Endothelial cell of umbilical vein (primary cell): ENCODE measurements around the gene CEP83. TPM values are rescaled to one million over a fixed set of nuclear protein-coding genes. Genes with fewer than 3 reads are reported as not detected.

Source experiments
- BruUV-seq: library from RNA; stranded (reverse); fragments of 400-500 nt; replicated peaks from 2 replicates; lab custom pipeline; 2021; lab: Mats Ljungman, UMichigan
- CTCF ChIA-PET: fragments of 300-600, 350-600 bp; sonication (Branson Sonifier 250); formaldehyde crosslinking; loops from one replicate; lab custom pipeline; 2021; ENCODE audit warnings: antibody characterized with exemption, inconsistent platforms; lab: Charles Lee
- POLR2A ChIA-PET: fragments of 300-600, 350-600 bp; sonication (Branson Sonifier 250); formaldehyde crosslinking; loops from one replicate; lab custom pipeline; 2021; ENCODE audit warnings: antibody characterized with exemption, inconsistent platforms; lab: Charles Lee
- DNase-seq: peaks from one replicate; pipeline ENCODE4 v3.0.0-alpha.2; 2011; ENCODE audit warnings: low read depth, low spot score
- FAIRE-seq: peaks from 2 replicates; lab custom pipeline; 2011; peaks lifted over from hg19 to GRCh38; lab: Jason Lieb, UNC
- H2AFZ ChIP-seq: 2 replicates; pipeline ENCODE4 v1.6.0; 2012; ENCODE audit warnings: low read depth, low read length, control low read depth, inconsistent platforms
- H3K27ac ChIP-seq: 2 replicates; pipeline ENCODE4 v1.5.1; 2011; ENCODE audit warnings: low read depth, mild to moderate bottlenecking, control low read depth, low read length, moderate library complexity; ENCODE audit not compliant: insufficient read depth
- H3K27me3 ChIP-seq, 2 experiments: 2 replicates each; pipeline versions ENCODE4 v1.6.0 to v1.6.1; 2011; ENCODE audit warnings: low read length in 2 of 2, mixed read lengths in 1 of 2; ENCODE audit not compliant: control insufficient read depth in 2 of 2, insufficient read depth in 2 of 2
- H3K36me3 ChIP-seq, 2 experiments: 2 replicates in 1 of 2; 3 replicates in 1 of 2; pipeline ENCODE4 v1.5.1; 2011; ENCODE audit warnings: low read length in 2 of 2, mild to moderate bottlenecking in 1 of 2, moderate library complexity in 1 of 2; ENCODE audit not compliant: control insufficient read depth in 2 of 2, insufficient read depth in 2 of 2; ENCODE audit errors: extremely low read depth in 1 of 2
- H3K4me1 ChIP-seq: 3 replicates; pipeline ENCODE4 v1.5.1; 2011; ENCODE audit warnings: mild to moderate bottlenecking, low read length; ENCODE audit not compliant: control insufficient read depth, insufficient read depth; ENCODE audit errors: extremely low read depth
- H3K4me2 ChIP-seq: 2 replicates; pipeline ENCODE4 v1.6.1; 2011; ENCODE audit warnings: low read length, control low read depth, mixed read lengths; ENCODE audit not compliant: insufficient read depth
- H3K4me3 ChIP-seq, 3 experiments: fragments of 200-600 bp in 1 of 3; sonication (generic), shearing (Covaris generic) in 1 of 3; replicated peaks in 1 of 3; 2 replicates each; pipeline ENCODE4 v1.5.1; 2011 to 2016; ENCODE audit warnings: control low read depth in 3 of 3, low read length in 3 of 3, mild to moderate bottlenecking in 2 of 3, inconsistent platforms in 1 of 3, low read depth in 1 of 3, moderate library complexity in 1 of 3; ENCODE audit not compliant: insufficient read depth in 1 of 3
- H3K79me2 ChIP-seq: 2 replicates; pipeline ENCODE4 v1.6.0; 2012; ENCODE audit warnings: low read length, inconsistent platforms; ENCODE audit not compliant: control insufficient read depth, insufficient read depth
- H3K9ac ChIP-seq: replicated peaks from 2 replicates; pipeline ENCODE3; 2011; ENCODE audit warnings: low read length, control low read depth; ENCODE audit not compliant: insufficient read depth; ENCODE audit errors: extremely low read depth
- H3K9me1 ChIP-seq: replicated peaks from 3 replicates; pipeline ENCODE4 v1.6.0; 2011; ENCODE audit warnings: mild to moderate bottlenecking, low read length; ENCODE audit not compliant: control insufficient read depth, insufficient read depth; ENCODE audit errors: extremely low read depth
- H3K9me3 ChIP-seq: replicated peaks from 2 replicates; pipeline ENCODE4 v1.5.1; 2012; ENCODE audit warnings: low read length, inconsistent platforms; ENCODE audit not compliant: control insufficient read depth, insufficient read depth
- H4K20me1 ChIP-seq: replicated peaks from 2 replicates; pipeline ENCODE3; 2011; ENCODE audit warnings: mild to moderate bottlenecking, low read length; ENCODE audit not compliant: control insufficient read depth, insufficient read depth; ENCODE audit errors: extremely low read depth
- EZH2 ChIP-seq: IDR thresholded peaks from 2 replicates; pipeline ENCODE4 v1.6.1; 2012; ENCODE audit warnings: borderline replicate concordance, low read depth, mild to moderate bottlenecking, moderate library complexity, low read length, inconsistent platforms; ENCODE audit not compliant: severe bottlenecking
- FOS ChIP-seq: IDR thresholded peaks from 2 replicates; pipeline ENCODE4 v1.6.1; 2011; ENCODE audit warnings: mild to moderate bottlenecking, low read length, moderate library complexity, borderline replicate concordance; ENCODE audit not compliant: insufficient read depth
- GATA2 ChIP-seq: IDR thresholded peaks from 2 replicates; pipeline ENCODE4 v1.7.0; 2011; ENCODE audit warnings: low read depth, mild to moderate bottlenecking, moderate library complexity, mixed read lengths, low read length; ENCODE audit not compliant: insufficient read length, insufficient read depth
- JUN ChIP-seq: IDR thresholded peaks from 2 replicates; pipeline ENCODE4 v1.6.1; 2011; ENCODE audit warnings: borderline replicate concordance, low read depth; ENCODE audit not compliant: insufficient read length, insufficient read depth
- MYC ChIP-seq: IDR thresholded peaks from one replicate; pipeline ENCODE4 v1.6.1; 2011; ENCODE audit warnings: mild to moderate bottlenecking, low read depth, low read length
- POLR2A ChIP-seq: IDR thresholded peaks from 2 replicates; pipeline ENCODE4 v1.6.1; 2012; ENCODE audit warnings: low read depth, mild to moderate bottlenecking, control low read depth, low read length
- POLR2AphosphoS5 ChIP-seq: IDR thresholded peaks from 2 replicates; pipeline ENCODE4 v1.6.1; 2012; ENCODE audit warnings: low read depth, mild to moderate bottlenecking, control low read depth, low read length, moderate library complexity; ENCODE audit not compliant: insufficient read depth
- dilution Hi-C: fragments of 300-500 bp; cut with MboI; formaldehyde crosslinking; loops from one replicate; pipeline ENCODE4 v1.15.0; 2019; ENCODE audit warnings: low sequenced_read_pairs; ENCODE audit not compliant: extremely low pct_ligation_motif_present
- intact Hi-C: fragments of 100-400 bp; cut with micrococcal nuclease; formaldehyde crosslinking; loops from one replicate; pipeline ENCODE4 v1.10.0; 2022
- polyA plus RNA-seq, 4 experiments: library from polyadenylated mRNA; depleted of rRNA in 3 of 4; stranded (reverse) in 3 of 4; unstranded in 1 of 4; fragments of >200 nt; gene quantifications; 2 replicates each; pipeline versions ENCODE4 v1.2.1 to v1.2.3, GENCODE V29; 2011 to 2012; ENCODE audit warnings: missing spikeins in 1 of 4
- total RNA-seq: library from RNA; stranded (reverse); gene quantifications from 2 replicates; pipeline ENCODE4 v1.2.3, GENCODE V29; 2021
- TF ChIP-seq, protein P1 (sequence below), 2 donors: IDR thresholded peaks; 1 replicate in 1 of 2; 2 replicates in 1 of 2; pipeline ENCODE4 v1.5.1; 2011; ENCODE audit warnings: low read length in 2 of 2, mild to moderate bottlenecking in 2 of 2, moderate library complexity in 2 of 2, control low read depth in 1 of 2, inconsistent platforms in 1 of 2, low read depth in 1 of 2; ENCODE audit not compliant: insufficient read depth in 1 of 2; ENCODE audit errors: extremely low read depth in 1 of 2
- TF ChIP-seq, protein P2 (sequence below): IDR thresholded peaks from 2 replicates; pipeline ENCODE4 v1.6.1; 2011; ENCODE audit not compliant: insufficient read depth, insufficient read length

Gene CEP83
- total and polyA plus RNA-seq, 2 donors (not counting 3 experiments of a cell fraction or from before 2014, with no cell fraction given): 2.9 to 15.3 TPM

DNA sequence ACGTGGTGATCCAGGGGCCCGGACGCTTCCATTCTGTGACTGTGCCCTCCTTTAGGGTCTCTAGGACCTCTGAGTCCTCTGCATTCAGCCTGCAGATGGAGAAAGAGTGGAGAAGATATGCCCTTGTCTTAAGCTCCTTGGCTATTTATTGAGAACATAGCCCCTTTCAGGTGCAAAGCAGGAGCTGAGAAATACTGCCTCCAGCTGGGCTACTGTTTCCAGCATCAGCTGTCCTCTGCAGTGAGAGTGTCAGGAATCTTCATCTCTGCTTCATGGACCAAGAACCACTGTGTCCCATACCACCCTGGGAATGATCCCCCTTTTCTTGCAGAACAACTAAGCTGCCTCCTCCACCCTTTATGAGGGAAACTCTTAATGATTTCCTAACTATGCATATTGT lies 47.8 kb upstream of the CEP83 start:
- FAIRE-seq (no peak), DNase-seq (no peak)
- Histone ChIP-seq H3K9me3 (no peaks in the 10 kb centered on the region), H3K9ac (no peak overlapping the region), H4K20me1 (no peaks in the 10 kb centered on the region), H3K27ac (no peak overlapping the region), H3K9me1 (no peaks in the 10 kb centered on the region), H3K4me2 (no peak overlapping the region), H3K36me3 (no peaks in the 10 kb centered on the region), H3K27me3 (peaks cover 0 to 4% of the 10 kb centered on the region in 2 experiments), H3K4me1 (no peaks in the 10 kb centered on the region), H2AFZ (no peak overlapping the region), H3K79me2 (no peaks in the 10 kb centered on the region), H3K4me3 (no peak overlapping the region)
- intact Hi-C loops (no loop called here), dilution Hi-C loops (no loop called here)
- BruUV-seq: no TSS peak
- ChIA-PET CTCF (interaction anchor here (1.0 to 1.5 kb wide), 3 partner anchors 9 to 373 kb away, joined by 3 read pairs; no protein-coding TSS in a partner anchor), POLR2A (no interaction called here)
- TF ChIP-seq EZH2: no peak
- no peak for TF ChIP-seq JUN
- TF ChIP-seq GATA2: no peak
- TF ChIP-seq, protein P1, sequence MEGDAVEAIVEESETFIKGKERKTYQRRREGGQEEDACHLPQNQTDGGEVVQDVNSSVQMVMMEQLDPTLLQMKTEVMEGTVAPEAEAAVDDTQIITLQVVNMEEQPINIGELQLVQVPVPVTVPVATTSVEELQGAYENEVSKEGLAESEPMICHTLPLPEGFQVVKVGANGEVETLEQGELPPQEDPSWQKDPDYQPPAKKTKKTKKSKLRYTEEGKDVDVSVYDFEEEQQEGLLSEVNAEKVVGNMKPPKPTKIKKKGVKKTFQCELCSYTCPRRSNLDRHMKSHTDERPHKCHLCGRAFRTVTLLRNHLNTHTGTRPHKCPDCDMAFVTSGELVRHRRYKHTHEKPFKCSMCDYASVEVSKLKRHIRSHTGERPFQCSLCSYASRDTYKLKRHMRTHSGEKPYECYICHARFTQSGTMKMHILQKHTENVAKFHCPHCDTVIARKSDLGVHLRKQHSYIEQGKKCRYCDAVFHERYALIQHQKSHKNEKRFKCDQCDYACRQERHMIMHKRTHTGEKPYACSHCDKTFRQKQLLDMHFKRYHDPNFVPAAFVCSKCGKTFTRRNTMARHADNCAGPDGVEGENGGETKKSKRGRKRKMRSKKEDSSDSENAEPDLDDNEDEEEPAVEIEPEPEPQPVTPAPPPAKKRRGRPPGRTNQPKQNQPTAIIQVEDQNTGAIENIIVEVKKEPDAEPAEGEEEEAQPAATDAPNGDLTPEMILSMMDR (IDR thresholded peaks at IDR 0.05; ENCODE audit: extremely low read depth in 1 of 2, insufficient read depth in 1 of 2, low read depth in 1 of 2, low read length in 2 of 2): no peak
- TF ChIP-seq, protein P2, sequence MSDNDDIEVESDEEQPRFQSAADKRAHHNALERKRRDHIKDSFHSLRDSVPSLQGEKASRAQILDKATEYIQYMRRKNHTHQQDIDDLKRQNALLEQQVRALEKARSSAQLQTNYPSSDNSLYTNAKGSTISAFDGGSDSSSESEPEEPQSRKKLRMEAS: no peak
- no peak for TF ChIP-seq POLR2AphosphoS5
- TF ChIP-seq MYC: no peak
- TF ChIP-seq FOS: no peak
- no peak for TF ChIP-seq POLR2A
